Measurements from ENCODE around the gene UFSP2.

Gene UFSP2

GRCh38 chr4:185425647-185426352 is at the start of gene UFSP2:
TSS of gene UFSP2 (minus strand) at chr4:185425964. CDS start at chr4:185425868, 96 bp downstream.
- in situ Hi-C loops (cut with HindIII; ENCODE audit: low sequenced_read_pairs), result no loop called here

GRCh38 chr4:185473247-185473646 is 47.5 kb upstream of the UFSP2 start:
- in situ Hi-C loops (cut with HindIII; ENCODE audit: low sequenced_read_pairs), result loop anchor here (5.0 kb wide), 1 partner anchor 76 kb away; the partner anchor contains the start of genes ANKRD37 and LRP2BP

- in situ Hi-C loops (cut with HindIII; ENCODE audit: low sequenced_read_pairs), result loop anchor here (5.0 kb wide), 1 partner anchor 75 kb away; the partner anchor contains the start of genes ANKRD37 and LRP2BP
These were observed 46.4 kb upstream of the UFSP2 start for GRCh38 chr4:185472103-185472542.

GRCh38 chr4:185471235-185472102 is 45.7 kb upstream of the UFSP2 start, which contains the start of gene CCDC110:
TSS of gene CCDC110 (minus strand) at chr4:185471733. CDS start at chr4:185471683, 50 bp downstream.
- in situ Hi-C loops (cut with HindIII; ENCODE audit: low sequenced_read_pairs), result loop anchor here (5.0 kb wide), 1 partner anchor 74 kb away; the partner anchor contains the start of genes ANKRD37 and LRP2BP

GRCh38 chr4:185470501-185471195 is 44.9 kb upstream of the UFSP2 start:
- in situ Hi-C loops (cut with HindIII; ENCODE audit: low sequenced_read_pairs), result loop anchor here (5.0 kb wide), 1 partner anchor 73 kb away; the partner anchor contains the start of genes ANKRD37 and LRP2BP

- in situ Hi-C loops (cut with HindIII; ENCODE audit: low sequenced_read_pairs), result loop anchor here (5.0 kb wide), 1 partner anchor 72 kb away; the partner anchor contains the start of genes ANKRD37 and LRP2BP
These were observed 43.9 kb upstream of the UFSP2 start for GRCh38 chr4:185469580-185470154.

- in situ Hi-C loops (cut with HindIII; ENCODE audit: low sequenced_read_pairs), result no loop called here
These were observed 43.2 kb upstream of the UFSP2 start for GRCh38 chr4:185468999-185469398.

GRCh38 chr4:185467991-185468390 is 42.2 kb upstream of the UFSP2 start:
- in situ Hi-C loops (cut with HindIII; ENCODE audit: low sequenced_read_pairs), result no loop called here

- in situ Hi-C loops (cut with HindIII; ENCODE audit: low sequenced_read_pairs), result no loop called here
These were observed 41.3 kb upstream of the UFSP2 start for GRCh38 chr4:185467101-185467500.

- in situ Hi-C loops (cut with HindIII; ENCODE audit: low sequenced_read_pairs), result no loop called here
These were observed 39.9 kb upstream of the UFSP2 start for GRCh38 chr4:185465707-185466106.

GRCh38 chr4:185464887-185465286 is 39.1 kb upstream of the UFSP2 start:
- in situ Hi-C loops (cut with HindIII; ENCODE audit: low sequenced_read_pairs), result no loop called here

GRCh38 chr4:185464183-185464582 is 38.4 kb upstream of the UFSP2 start:
- in situ Hi-C loops (cut with HindIII; ENCODE audit: low sequenced_read_pairs), result no loop called here

GRCh38 chr4:185463541-185463940 is 37.8 kb upstream of the UFSP2 start:
- in situ Hi-C loops (cut with HindIII; ENCODE audit: low sequenced_read_pairs), result no loop called here

GRCh38 chr4:185461565-185461964 is 35.8 kb upstream of the UFSP2 start:
- in situ Hi-C loops (cut with HindIII; ENCODE audit: low sequenced_read_pairs), result no loop called here

GRCh38 chr4:185457136-185457535 is 31.4 kb upstream of the UFSP2 start:
- in situ Hi-C loops (cut with HindIII; ENCODE audit: low sequenced_read_pairs), result no loop called here

- in situ Hi-C loops (cut with HindIII; ENCODE audit: low sequenced_read_pairs), result no loop called here
These were observed 30.4 kb upstream of the UFSP2 start for GRCh38 chr4:185456131-185456530.

GRCh38 chr4:185445209-185445608 is 19.4 kb upstream of the UFSP2 start:
- in situ Hi-C loops (cut with HindIII; ENCODE audit: low sequenced_read_pairs), result no loop called here

GRCh38 chr4:185441479-185441878 is 15.7 kb upstream of the UFSP2 start:
- in situ Hi-C loops (cut with HindIII; ENCODE audit: low sequenced_read_pairs), result no loop called here

- in situ Hi-C loops (cut with HindIII; ENCODE audit: low sequenced_read_pairs), result no loop called here
These were observed 12.0 kb upstream of the UFSP2 start for GRCh38 chr4:185437809-185438208.

GRCh38 chr4:185435466-185435865 is 9.7 kb upstream of the UFSP2 start:
- in situ Hi-C loops (cut with HindIII; ENCODE audit: low sequenced_read_pairs), result no loop called here
